Measurements from ENCODE around the gene CALM1.

CALM1 gene

GRCh38 chr14:90450151-90450550 is 53.3 kb downstream of the CALM1 start:
- no peak for DNase-seq (ENCODE audit: extremely low read depth, low read depth)
- TF ChIP-seq CTCF (IDR thresholded peaks at IDR 0.05; ENCODE audit: low read depth, low read length, missing control alignments), result no peak
- H3K4me3 ChIP-seq (replicated peaks; ENCODE audit: low read depth, low read length), result no peak overlapping the region

DNA sequence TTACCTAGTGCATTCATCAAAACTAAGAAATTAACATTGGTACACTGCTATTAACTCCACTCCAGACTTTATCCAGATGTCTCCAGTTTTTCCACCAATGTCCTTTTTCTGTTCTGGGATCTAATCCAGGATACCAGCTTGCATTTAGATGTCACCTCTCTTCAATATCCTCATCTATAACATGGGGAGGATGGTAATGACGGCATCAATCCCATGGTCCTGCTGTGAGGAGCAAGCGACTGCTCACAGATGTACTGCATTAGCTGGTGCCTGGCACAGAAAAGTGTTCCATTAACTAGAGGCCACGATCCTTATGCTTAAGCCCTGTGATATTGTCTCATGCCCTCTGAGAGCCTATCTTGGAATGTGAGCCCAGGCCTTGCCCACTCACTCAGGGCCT is 53.8 kb downstream of the CALM1 start:
- TF ChIP-seq CTCF (IDR thresholded peaks at IDR 0.05; ENCODE audit: low read depth, low read length, missing control alignments), result no peak

DNA sequence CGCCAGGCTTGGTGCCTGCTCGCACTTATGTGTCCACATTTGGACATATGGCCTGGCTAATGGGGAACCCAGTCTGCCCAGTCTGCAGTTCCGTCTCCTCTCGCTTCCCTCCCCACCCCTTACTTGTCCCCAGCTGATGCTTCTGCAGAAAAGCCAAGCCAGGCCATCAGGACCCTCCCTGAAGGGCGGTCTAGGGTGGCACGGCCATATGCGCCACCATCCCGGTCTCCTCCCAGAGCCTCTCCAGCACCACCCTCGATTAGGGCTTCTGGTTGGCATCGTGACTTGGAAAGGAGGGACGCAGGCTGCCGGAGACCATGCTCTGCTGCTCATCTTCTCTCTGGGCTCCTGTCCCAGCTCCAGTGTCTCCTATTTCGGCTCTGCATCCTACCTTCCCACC is 54.6 kb downstream of the CALM1 start:
- H3K4me3 ChIP-seq (replicated peaks; ENCODE audit: low read depth, low read length), result no peak overlapping the region
- no peak for TF ChIP-seq CTCF (IDR thresholded peaks at IDR 0.05; ENCODE audit: low read depth, low read length, missing control alignments)
- no peak for DNase-seq (ENCODE audit: extremely low read depth, low read depth)

More for the DNA sequence above, 53.8 kb downstream of the CALM1 start:
- no peak for DNase-seq (ENCODE audit: extremely low read depth, low read depth)
- H3K4me3 ChIP-seq (replicated peaks; ENCODE audit: low read depth, low read length), result no peak overlapping the region

GRCh38 chr14:90451961-90452360 is 55.1 kb downstream of the CALM1 start:
- TF ChIP-seq CTCF (IDR thresholded peaks at IDR 0.05; ENCODE audit: low read depth, low read length, missing control alignments), result no peak
- DNase-seq (ENCODE audit: extremely low read depth, low read depth), result no peak
- H3K4me3 ChIP-seq (replicated peaks; ENCODE audit: low read depth, low read length), result no peak overlapping the region

DNA sequence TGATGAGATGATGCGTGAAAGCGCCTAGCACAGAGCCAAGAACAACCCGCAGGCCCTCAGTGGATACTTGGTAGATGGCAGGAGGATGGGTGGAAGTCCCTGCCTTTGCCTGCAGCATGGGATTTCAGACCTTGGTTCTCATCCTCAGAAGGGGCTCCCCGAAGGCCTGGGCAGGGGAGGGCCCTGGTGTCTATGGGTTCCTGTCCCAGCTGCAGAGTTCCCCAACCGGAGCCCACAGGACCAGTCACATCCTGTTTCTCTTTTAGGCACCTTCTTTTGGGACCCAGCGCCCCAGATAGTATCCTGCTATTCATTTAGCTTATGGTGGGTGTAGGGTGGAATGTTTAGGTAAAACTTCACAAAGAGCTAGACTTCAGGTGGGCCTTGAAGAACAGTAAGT is 55.5 kb downstream of the CALM1 start:
- no peak for TF ChIP-seq CTCF (IDR thresholded peaks at IDR 0.05; ENCODE audit: low read depth, low read length, missing control alignments)
- no peak overlapping the region for H3K4me3 ChIP-seq (replicated peaks; ENCODE audit: low read depth, low read length)
- no peak for DNase-seq (ENCODE audit: extremely low read depth, low read depth)

GRCh38 chr14:90453401-90453951 is 56.6 kb downstream of the CALM1 start:
- no peak for DNase-seq (ENCODE audit: extremely low read depth, low read depth)
- no peak overlapping the region for H3K4me3 ChIP-seq (replicated peaks; ENCODE audit: low read depth, low read length)
- no peak for TF ChIP-seq CTCF (IDR thresholded peaks at IDR 0.05; ENCODE audit: low read depth, low read length, missing control alignments)

Data from HFF-Myc (cell line).